Inflammatory macrophage (primary cell): ENCODE data around the gene MOB1A.

Experiments used
- DNase-seq, 2 donors: peaks; one replicate each; pipeline ENCODE4 v3.0.0-alpha.2; 2020 to 2022

Gene MOB1A

DNA sequence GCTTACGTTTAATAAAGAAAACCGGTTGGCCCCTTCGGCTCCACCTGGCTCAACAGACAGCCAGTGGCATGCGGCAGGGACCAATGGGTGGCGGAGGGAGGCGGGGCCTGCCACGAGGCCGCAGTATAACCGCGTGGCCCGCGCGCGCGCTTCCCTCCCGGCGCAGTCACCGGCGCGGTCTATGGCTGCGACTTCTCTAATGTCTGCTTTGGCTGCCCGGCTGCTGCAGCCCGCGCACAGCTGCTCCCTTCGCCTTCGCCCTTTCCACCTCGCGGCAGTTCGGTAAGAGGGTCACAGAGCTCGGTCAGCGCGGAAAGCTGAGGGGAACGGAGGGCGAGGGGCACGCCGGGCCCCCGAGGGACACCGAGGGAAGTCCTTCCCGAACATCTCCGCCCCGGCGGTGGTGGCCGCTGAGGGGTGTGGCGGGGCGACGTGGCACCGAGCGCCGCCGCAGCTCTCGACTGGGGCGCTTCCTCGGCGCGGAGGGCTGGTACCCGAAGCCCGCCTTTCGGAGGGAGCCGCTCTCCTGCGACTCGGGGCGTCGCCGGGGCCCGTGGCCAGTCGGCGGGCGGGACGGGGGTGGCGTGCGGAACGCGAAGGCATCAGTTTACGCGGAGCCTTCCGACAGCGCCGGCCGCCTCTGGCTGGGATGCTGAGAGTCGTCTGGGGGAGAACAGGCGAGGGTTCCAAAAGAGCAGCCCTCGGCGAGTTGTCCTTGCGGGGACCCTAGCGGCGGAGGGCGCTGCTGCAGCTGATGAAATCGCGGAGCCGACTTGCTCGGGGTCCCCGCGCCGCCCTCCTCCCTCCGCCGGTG lies 20.0 kb upstream of the MOB1A start, which contains the start of gene MTHFD2:
MTHFD2 (plus strand) TSS at position 155 of the 814 bp plus-strand sequence; CDS start at position 182, 27 bp downstream.
- peak; percentile 99 for DNase-seq

DNA sequence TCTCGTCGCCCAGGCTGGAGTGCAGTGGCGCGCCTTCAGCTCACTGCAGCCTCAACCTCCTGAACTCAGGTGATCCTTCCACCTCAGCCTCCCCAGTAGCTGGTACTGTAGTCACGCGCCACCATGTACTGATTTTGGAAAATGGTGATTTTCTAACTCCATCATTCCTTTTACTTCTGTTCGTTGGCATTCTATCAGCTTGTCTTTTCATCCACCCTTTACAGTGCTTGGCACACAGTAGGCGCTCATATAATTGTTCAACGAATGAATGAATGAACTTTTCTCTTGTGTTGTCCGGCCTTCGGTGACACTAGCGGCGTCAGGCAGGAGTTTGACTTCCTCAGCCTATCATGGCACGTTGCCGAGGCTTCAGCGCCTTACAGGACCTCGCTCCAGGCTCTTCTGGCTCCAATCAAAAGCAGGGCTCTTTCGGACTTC lies 19.4 kb upstream of the MOB1A start:
- no peak for DNase-seq

DNA sequence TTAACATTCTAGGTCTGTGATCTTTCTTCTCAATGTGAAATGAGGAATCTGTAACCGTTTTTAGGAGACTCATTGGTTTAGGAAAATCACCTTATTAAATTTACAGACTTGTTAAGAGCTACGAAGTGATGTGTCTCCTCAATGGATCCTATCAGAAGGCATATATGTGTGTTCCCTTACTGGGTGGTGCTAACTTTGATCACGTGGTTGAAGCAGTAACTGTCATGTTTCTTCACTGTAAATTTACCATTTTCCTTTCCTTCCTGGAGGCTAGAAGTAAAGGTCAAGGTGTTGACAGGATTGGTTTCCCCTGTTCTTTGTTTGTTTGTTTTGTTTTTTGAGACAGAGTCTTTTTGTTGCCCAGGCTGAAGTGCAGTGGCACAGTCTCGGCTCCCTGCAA lies 18.4 kb upstream of the MOB1A start:
- no peak for DNase-seq

DNA sequence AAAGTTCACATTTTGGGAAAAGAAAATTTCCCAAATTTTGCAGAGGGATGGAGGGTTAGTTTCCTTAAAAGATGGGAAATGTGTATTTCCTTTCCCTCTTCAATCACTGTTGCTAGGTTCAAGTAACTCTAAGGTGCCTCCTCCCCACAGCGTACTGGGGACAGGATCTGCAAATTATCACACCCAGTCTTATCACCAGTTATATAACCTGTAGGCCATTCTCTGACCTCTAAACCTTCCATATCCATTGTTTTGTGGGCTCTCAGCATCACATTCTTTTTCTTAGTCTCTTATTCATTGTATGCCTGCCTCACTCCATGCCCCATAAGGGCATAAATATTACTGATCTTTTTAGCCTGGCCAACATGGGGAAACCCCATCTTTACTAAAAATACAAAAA lies 16.1 kb upstream of the MOB1A start:
- no peak for DNase-seq

DNA sequence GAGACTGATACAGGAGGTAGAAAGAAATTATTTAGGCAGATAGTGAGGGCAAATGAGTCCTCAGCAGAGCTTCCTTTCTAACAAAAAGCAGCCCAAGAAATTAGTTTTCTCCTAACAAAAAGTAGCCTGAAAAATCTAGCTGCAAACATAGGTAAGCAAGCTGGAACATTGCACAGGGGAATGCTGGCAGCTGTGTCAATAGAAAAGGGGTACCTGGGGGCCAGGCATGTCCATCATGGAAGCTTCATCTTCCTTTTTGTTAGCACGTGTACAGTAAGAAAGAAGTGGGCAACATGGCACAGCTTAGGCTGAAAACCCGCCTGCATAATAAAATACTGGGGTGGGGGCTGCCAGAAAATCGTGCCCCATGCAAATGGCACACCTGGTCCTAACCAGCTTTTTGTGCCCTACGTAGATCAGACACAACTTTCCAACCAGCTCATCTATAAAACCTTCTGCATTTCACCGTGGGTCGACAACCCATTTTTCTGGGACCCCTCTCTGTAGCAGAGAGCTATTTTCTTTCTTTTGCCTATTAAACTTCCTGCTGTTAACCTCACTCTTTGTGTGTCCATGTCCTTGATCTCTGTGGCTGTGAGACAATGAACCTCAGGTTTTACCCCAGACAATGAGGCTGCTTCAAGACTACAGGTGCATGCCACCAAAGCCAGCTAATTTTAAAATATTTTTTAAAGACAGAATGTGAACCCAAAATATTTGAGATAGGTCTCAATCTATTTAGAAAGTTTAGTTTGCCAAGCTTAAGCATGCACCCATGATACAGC lies 13.1 kb upstream of the MOB1A start:
- DNase-seq, result no peak

DNA sequence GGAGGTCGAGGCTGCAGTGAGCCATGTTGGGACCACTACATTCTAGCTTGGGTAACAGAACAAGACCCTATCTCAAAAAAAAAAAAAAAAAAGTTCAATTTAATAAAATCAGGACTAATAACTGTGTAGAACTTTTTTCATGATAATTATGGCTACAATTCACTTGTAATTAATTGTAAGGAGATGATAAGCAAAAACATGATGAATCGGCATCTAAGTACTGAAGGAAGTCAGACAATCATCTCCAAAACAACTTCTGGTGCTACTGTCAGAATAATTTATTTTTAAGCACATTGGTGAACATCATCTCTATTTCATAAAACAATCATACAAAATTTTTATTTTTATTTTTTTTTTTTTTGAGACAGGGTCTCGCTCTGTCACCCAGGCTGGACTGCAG lies 10.0 kb upstream of the MOB1A start:
- DNase-seq, result no peak

- DNase-seq, result peak in 1 of 2 donors; percentile 30
Measured at GRCh38 chr2:74188018-74188601, 9.4 kb upstream of the MOB1A start.

GRCh38 chr2:74186706-74187105 lies 8.0 kb upstream of the MOB1A start:
- peak in 1 of 2 donors; percentile 15 for DNase-seq

DNA sequence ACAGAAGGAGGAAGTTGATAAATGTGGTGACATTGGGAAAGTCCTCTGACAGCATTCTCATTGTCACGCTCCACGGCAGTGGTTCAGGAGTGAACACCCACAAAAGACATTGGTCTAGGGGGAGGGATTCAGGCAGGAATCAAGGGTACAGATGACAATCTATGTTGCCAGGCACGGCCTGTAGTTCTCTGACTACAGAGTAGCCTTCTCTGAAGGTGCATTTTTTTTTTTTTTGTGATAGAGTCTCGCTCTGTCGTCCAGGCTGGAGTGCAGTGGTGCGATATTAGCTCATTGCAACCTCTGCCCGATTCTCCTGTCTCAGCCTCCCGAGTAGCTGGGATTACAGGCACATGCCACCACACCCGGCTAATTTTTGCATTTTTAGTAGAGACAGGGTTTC lies 7.4 kb upstream of the MOB1A start:
- DNase-seq, result peak; percentile 97 to 98

GRCh38 chr2:74183878-74184277 lies 5.2 kb upstream of the MOB1A start:
- DNase-seq, result no peak

GRCh38 chr2:74181739-74182138 lies 3.1 kb upstream of the MOB1A start:
- peak; percentile 98 to 99 for DNase-seq

DNA sequence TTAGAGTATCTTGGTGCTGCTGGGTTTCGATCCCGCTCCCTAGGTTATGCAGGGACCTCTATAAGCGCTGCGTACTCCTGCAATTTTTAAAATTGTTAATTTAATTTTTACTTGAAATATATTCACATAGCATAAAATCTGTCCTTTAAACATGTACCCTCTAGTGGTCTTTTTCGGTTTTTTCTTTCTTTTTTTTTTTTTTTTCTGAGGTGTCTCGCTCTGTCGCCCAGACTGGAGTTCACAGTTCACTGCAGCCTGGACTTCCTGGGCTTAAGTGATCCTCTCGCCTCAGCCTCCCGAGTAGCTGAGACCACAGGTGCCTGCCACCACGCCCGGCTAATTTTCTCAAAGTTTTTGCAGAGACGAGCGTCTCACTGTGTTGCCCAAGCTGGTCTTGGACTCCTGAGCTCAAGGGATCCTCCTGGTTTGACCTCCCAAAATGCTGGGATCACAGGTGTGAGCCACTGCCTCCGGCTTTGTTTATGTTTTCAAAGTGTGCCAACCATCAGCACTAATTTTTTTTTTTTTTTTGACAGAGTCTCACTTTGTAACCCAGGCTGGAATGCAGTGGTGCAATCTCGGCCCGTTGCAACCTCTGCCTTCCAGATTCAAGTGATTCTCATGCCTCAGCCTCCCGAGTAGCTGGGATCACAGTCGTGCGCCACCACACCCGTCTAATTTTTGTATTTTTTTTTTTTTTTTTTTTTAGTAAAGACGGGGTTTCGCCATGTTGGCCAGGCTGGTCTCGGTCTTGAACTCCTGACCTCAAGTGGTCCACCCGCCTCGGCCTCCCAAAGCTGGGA lies 585 bp upstream of the MOB1A start:
- DNase-seq, result no peak

DNA sequence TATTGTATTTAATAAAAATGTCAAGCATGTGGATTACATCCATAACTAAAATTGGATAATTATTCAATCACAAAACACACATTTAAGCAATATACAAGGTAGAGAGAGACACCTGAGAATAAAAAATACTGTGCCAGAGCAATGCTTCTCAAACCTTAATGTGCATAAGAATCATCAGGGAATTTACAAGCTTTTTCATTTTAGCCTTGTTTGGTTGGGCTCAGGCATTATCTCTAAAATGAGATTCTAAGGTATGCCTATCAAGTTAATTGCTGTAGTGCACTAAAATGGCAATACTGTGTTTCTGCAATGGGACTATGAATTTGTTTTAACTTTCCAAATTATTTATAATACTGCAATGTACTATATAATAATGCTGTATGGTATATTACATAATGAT lies 983 bp downstream of the MOB1A start:
- DNase-seq, result no peak

- no peak for DNase-seq
Measured at GRCh38 chr2:74174909-74175308, 3.8 kb downstream of the MOB1A start.

- no peak for DNase-seq
Measured at GRCh38 chr2:74168739-74169138, 9.9 kb downstream of the MOB1A start.

DNA sequence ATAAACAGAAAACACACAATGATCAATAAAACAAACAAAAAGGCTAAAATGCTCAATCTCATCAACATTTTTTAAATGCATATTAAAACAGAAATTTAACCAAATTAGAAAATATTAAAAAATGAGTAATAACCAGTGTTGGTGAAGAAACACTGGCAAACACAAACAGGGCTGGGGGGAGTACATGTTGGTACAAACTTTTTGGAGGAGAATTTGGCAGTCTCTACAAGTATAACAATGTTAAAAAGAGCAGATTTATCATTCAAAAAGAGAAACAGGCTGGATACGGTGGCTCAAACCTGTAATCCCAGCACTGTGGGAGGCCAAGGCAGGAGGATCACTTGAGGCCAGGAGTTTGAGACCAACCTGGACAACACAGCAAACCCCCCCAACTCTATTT lies 13.9 kb downstream of the MOB1A start:
- DNase-seq, result no peak

- no peak for DNase-seq
Measured at GRCh38 chr2:74162951-74163350, 15.7 kb downstream of the MOB1A start.

- no peak for DNase-seq
Measured at GRCh38 chr2:74155830-74156229, 22.8 kb downstream of the MOB1A start.

DNA sequence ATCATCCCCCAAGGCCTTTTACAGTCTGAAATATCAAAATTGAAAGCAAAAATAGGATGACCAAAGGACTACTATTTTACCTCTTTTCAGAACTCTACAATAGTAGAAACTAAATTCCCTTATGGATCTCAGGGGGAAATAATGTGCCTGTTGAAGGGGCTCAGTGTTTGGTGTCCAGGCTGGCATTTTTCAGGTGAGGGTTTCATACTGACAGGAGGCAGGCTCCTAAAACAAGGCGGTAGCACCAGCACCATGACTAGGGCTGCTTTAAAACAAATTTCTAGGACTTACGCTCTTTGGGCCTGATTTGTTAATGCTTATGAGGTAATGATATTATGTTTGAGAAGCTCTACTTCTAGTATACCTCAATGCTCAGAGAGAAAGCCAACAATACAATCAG lies 25.7 kb downstream of the MOB1A start:
- DNase-seq, result no peak

DNA sequence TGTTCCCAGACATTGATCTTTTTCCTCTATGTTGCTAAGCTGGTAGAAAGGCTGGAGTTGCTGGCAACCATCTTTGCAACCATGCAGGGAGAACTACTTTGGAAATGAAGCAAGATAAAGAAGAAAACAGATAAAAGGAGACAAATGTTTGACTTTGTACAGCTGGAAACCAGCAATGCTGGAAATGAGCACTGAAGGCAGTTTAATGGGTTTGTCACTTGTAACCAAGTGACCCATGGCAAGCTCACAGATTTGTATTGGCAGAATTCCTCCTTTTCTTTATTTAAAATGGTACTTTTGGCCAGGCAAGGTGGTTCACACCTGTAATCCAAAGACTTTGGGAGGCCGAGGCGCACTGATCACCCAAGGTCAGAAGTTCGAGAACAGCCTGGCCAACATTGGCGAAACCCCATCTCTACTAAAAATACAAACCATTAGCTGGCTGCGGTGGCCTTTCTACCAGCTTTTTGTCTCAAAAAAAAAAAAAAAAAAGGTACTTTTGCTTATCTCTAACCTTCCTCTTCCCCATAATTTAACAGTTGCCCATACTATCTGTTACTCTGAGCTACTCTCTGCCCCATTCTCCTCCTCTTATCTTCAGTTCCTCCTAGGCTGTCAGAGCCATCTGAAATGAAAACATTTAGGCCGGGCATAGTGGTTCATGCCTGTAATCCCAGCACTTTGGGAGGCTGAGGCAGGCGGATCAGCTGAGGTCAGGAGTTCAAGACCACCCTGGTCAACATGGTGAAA lies 28.9 kb downstream of the MOB1A start:
- no peak for DNase-seq

DNA sequence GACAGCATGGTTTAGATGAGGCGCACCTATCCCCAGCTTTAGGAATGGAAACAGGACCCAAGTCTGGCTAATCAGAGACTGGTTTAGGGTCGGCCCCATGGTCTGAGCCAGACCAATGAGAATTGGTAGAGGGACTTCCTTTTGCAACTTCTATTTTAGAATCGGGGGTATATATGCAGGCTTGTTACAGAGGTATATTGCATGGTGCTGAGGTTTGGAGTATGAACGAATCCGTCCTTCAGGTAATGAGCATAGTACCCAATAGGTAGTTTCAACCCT lies 29.5 kb downstream of the MOB1A start:
- DNase-seq, result no peak
